NCI-H2171 (cell line): Measurements from ENCODE around the gene PLD2.

Experiments
- DNase-seq: peaks from one replicate; lab custom pipeline; 2025; lab: John Stamatoyannopoulos, UW

Gene PLD2

GRCh38 chr17:4806777-4807604 lies at the start of gene PLD2:
Gene PLD2, plus strand, starts transcription at chr17:4807152. Its CDS starts 621 bp downstream, at chr17:4807773.
- DNase-seq = peak; percentile 84

DNA sequence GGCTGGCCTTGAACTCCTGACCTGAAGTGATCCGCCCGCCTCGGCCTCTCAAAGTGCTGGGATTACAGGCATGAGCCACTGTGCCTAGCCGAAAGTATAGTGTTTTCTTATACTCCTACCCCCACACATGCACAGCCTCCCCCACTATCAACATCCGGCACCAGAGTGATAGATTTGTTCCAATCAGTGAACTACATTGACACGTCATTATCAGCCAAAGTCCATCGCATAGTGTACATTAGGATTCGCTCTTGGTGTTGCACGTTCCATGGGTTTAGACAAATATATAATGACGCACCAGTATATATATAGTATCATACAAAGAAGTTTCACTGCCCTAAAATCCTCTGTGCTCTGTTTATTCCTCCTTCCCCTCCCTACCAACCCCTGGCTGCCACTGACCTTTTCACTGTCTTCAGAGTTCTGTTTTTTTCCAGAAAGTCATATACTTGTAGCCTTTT lies 47.1 kb upstream of the PLD2 start:
- no peak for DNase-seq

DNA sequence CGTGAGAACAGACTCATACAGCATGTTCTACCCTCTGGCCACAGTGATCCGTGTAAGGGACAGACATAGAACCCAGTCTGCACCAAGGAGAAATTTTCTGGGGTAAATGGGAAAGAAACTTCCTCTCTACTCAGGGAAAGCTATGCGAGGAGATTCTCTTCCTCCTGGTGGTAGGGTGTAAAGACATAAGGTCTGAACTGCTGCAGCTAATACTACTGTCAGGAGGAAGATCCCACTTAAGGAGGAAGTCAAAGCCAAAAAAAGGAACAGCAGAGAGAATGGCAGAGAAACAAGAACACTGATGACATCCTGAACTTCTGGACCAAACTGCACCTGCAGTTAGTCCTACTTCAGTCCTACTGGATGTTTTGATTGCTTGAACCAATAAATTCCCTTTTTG lies 42.4 kb upstream of the PLD2 start:
- DNase-seq = no peak

- DNase-seq = no peak
Observed at GRCh38 chr17:4766201-4766600, 40.8 kb upstream of the PLD2 start.

GRCh38 chr17:4766723-4767122 lies 40.2 kb upstream of the PLD2 start:
- no peak for DNase-seq

GRCh38 chr17:4768298-4768697 lies 38.7 kb upstream of the PLD2 start:
- DNase-seq = no peak

GRCh38 chr17:4769628-4770027 lies 37.3 kb upstream of the PLD2 start:
- no peak for DNase-seq

- DNase-seq = no peak
Observed at GRCh38 chr17:4771519-4772234, 35.3 kb upstream of the PLD2 start, which contains the start of gene TM4SF5. Gene TM4SF5, plus strand, starts transcription at chr17:4771886. Its CDS starts 37 bp downstream, at chr17:4771923.

- DNase-seq = no peak
Observed at GRCh38 chr17:4772235-4772613, 34.7 kb upstream of the PLD2 start.

DNA sequence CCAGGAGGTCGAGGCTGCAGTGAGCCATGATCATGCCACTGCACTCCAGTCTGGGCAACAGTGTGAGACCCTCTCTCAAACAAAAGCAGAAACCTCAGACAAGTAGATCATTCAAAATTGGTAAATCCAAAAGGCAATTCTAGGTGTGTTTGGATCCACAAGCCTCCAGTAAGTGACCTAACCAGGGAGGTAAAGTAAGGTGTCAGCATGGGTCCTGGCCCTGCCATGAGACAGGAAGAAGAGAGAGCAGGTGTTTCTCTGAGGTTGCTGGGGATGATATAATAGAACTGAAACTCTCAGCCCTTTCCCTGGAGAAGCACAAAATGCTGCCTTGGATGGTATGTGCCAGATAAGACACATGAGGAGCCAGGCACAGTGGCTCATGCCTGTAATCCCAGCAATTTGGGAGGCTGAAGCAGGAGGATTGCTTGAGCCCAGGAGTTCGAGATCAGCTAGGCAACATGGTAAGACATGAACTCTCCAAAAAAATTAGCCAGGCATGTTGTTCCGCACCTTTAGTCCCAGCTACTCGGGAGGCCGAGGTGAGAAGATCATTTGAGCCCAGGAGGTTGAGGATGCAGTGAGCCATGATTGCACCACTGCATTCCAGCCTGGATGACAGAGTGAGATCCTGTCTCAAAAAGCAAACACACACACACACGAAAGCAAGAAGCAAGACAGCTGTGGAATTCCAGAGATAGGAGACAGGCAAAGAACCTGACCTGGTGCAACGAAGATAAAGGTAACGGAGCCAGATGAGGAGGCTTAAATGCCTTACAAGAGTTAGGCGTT lies 28.8 kb upstream of the PLD2 start:
- no peak for DNase-seq

GRCh38 chr17:4780325-4780955 lies 26.5 kb upstream of the PLD2 start:
- DNase-seq = no peak

DNA sequence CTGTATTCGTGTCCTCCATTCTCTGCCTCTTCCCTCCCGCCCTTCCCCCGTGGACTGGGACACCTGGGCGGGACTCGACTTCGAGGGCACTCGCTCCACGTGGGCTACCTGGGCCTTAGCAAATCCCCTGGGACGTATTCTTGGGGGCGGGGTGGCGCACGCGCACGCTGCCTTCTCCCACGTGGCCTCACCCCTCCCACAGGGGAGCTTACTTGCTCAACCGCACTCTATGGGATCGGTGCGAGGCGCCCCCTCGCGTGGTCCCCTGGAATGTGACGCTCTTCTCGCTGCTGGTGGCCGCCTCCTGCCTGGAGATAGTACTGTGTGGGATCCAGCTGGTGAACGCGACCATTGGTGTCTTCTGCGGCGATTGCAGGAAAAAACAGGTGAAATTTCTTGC lies 24.3 kb upstream of the PLD2 start:
- no peak for DNase-seq

GRCh38 chr17:4785311-4786105 lies 21.4 kb upstream of the PLD2 start:
- DNase-seq = no peak

DNA sequence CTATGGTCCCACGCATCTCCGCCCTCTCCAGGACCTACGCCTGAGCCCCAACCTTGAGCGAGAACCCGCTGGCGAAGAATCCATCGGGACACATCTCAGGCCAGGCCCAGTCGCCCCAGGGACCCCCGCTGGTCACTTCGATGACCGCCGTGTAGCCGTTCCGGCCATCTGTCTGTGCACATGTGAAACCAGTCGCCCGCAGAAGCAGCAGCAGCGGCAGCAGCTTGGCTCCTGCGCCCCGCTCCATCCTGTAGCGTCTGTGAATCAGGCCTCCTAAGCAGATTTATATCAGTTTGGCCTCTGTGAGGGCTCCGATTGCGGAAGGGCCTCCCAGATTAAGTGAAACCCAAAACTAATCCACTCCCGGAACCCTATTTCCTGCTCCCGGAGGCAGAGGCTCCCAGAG lies 20.8 kb upstream of the PLD2 start, which contains the start of gene VMO1:
Gene VMO1 (minus strand): TSS at position 259 of the 406 bp plus-strand sequence. CDS start 12 bp downstream, at position 247.
- no peak for DNase-seq

- DNase-seq = no peak
Observed at GRCh38 chr17:4786516-4786915, 20.4 kb upstream of the PLD2 start.

DNA sequence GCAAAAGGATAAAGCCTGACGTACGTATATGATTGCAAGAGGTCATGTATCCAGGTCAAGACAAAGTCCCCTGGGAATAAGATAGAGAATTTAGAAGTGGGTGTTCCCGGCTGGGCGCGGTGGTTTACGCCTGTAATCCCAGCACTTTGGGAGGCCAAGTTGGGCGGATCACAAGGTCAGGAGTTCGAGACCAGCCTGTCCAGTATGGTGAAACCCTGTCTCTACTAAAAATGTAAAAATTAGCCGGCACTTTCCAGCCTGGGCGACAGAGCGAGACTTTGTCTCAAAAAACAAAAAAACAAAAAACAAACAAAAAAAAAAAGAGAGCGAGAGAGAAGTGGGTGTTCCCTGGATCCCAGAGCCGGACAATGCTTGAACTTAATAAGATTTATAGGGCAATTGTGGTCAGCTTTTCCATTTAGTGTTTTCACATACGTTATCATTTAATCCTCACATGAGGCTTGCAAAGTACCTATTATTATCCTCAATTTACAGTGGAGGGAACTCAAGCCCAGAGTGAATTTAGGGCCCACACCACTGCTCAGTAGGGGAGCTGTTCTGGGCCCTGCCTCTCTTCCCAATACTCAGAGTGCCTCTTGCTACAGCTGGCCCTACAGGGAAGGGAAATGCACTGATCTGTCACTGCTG lies 18.7 kb upstream of the PLD2 start:
- no peak for DNase-seq

GRCh38 chr17:4788807-4789700 lies 17.9 kb upstream of the PLD2 start, which contains the start of gene GLTPD2:
Gene GLTPD2, plus strand, starts transcription at chr17:4788964. Its CDS starts 48 bp downstream, at chr17:4789012.
- no peak for DNase-seq

GRCh38 chr17:4789701-4789950 lies 17.3 kb upstream of the PLD2 start:
- no peak for DNase-seq

- DNase-seq = peak; percentile 78
Observed at GRCh38 chr17:4789951-4790704, 16.8 kb upstream of the PLD2 start.
